ENCODE results near the gene SSU72.

GRCh38 chr1:1545946-1546737, 28.5 kb downstream of the SSU72 start:
- no peak for TF ChIP-seq SIN3A (IDR thresholded peaks at IDR 0.05; ENCODE audit: borderline replicate concordance, insufficient read depth, low read depth, low read length)
- TF ChIP-seq, protein P1, sequence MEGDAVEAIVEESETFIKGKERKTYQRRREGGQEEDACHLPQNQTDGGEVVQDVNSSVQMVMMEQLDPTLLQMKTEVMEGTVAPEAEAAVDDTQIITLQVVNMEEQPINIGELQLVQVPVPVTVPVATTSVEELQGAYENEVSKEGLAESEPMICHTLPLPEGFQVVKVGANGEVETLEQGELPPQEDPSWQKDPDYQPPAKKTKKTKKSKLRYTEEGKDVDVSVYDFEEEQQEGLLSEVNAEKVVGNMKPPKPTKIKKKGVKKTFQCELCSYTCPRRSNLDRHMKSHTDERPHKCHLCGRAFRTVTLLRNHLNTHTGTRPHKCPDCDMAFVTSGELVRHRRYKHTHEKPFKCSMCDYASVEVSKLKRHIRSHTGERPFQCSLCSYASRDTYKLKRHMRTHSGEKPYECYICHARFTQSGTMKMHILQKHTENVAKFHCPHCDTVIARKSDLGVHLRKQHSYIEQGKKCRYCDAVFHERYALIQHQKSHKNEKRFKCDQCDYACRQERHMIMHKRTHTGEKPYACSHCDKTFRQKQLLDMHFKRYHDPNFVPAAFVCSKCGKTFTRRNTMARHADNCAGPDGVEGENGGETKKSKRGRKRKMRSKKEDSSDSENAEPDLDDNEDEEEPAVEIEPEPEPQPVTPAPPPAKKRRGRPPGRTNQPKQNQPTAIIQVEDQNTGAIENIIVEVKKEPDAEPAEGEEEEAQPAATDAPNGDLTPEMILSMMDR (IDR thresholded peaks at IDR 0.05): no peak
- no peak for TF ChIP-seq POLR2AphosphoS5 (IDR thresholded peaks at IDR 0.05; ENCODE audit: low read depth, low read length)
- no peak for TF ChIP-seq REST (IDR thresholded peaks at IDR 0.05; ENCODE audit: insufficient read depth in 1 of 2, low read depth in 2 of 2, low read length in 1 of 2)

Data from Panc1 (cell line).